ENCODE results near the gene ARHGEF19. TPM values are rescaled to one million over a fixed set of nuclear protein-coding genes. Genes with fewer than 3 reads are reported as not detected.

ARHGEF19 gene
- total and polyA plus RNA-seq, 10 donors = 3.5 to 12.9 (median 7.8) TPM

DNA sequence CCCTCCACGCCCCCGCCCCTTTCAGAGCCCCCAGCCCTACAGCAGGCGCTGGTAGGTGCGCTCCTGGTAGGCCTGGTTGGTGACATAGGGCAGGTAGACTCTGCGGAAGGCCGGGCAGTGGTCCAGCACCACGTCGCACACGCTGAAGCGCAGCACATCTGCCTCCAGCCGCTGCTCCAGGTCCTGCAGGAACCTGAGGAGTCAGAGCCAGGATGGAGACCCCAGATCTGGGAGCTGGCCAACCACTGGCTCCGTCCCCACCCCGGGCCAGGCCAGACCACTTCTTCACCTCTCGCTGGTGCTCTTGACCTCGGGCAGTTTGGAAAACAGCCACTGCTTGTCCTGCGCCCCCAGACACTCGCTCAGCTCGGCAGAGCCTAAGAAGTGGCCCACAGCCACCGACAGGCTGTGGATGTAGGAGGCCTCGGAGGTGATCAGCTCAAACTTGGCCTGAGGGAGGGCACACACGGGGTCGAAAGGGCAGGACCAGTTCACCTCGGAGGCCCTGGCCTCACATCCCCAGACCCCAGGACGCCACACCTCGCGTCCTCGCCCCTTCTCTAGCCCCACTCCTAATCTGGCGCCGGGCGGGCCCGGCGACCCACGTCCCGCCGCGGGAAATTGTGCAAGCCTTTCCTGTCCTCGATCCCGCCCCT, 6.4 kb downstream of the ARHGEF19 start:
- no peaks in the 10 kb centered on the region for H3K9me3 ChIP-seq
- intact Hi-C loops (cut with DNase I; ENCODE audit: low total_unique reads) = no loop called here
- H3K4me3 ChIP-seq = peak overlapping the region; percentile 24 to 87 (median 56)
- TF ChIP-seq POLR2AphosphoS5 (IDR thresholded peaks at IDR 0.05) = no peak
- TF ChIP-seq POLR2A (IDR thresholded peaks at IDR 0.05) = no peak
- TF ChIP-seq, protein P1, sequence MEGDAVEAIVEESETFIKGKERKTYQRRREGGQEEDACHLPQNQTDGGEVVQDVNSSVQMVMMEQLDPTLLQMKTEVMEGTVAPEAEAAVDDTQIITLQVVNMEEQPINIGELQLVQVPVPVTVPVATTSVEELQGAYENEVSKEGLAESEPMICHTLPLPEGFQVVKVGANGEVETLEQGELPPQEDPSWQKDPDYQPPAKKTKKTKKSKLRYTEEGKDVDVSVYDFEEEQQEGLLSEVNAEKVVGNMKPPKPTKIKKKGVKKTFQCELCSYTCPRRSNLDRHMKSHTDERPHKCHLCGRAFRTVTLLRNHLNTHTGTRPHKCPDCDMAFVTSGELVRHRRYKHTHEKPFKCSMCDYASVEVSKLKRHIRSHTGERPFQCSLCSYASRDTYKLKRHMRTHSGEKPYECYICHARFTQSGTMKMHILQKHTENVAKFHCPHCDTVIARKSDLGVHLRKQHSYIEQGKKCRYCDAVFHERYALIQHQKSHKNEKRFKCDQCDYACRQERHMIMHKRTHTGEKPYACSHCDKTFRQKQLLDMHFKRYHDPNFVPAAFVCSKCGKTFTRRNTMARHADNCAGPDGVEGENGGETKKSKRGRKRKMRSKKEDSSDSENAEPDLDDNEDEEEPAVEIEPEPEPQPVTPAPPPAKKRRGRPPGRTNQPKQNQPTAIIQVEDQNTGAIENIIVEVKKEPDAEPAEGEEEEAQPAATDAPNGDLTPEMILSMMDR (IDR thresholded peaks at IDR 0.05 in 8 of 11, conservative IDR thresholded peaks at IDR 0.05 in 3 of 11) = no peak
- 29 to 70% (median 38%) methylated on average over 17 to 38 of the region's 38 CpGs for WGBS, 5 donors
- peak; percentile 88 for DNase-seq
- H3K36me3 ChIP-seq = peaks cover 0 to 32% (median 6%) of the 10 kb centered on the region in 6 donors
- peak overlapping the region; percentile 66 to 97 (median 94) for H3K27ac ChIP-seq
- peaks cover 6 to 29% (median 17%) of the 10 kb centered on the region in 6 donors for H3K4me1 ChIP-seq
- no peaks in the 10 kb centered on the region for H3K27me3 ChIP-seq (replicated peaks in 1 of 7)

DNA sequence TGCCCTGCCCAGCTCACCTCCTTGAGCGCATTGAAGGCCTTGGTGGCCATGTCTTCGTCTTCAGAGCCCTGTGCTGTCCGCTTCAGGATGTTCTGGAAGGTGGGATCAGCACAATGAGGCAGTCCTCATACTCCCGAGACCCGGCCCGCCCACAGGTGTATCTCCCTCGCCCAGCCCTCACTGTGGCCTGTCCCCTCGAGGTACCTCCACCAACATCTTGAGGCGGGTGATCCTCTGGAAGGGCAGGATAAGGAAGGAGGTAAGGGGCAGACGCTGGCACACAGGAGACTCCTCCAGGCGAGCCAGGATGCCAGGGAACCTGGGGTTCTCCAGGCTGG, 7.1 kb downstream of the ARHGEF19 start:
- TF ChIP-seq POLR2AphosphoS5 (IDR thresholded peaks at IDR 0.05) (no peak), POLR2A (IDR thresholded peaks at IDR 0.05) (no peak)
- TF ChIP-seq, protein P1 (IDR thresholded peaks at IDR 0.05 in 8 of 11, conservative IDR thresholded peaks at IDR 0.05 in 3 of 11) = no peak
- Histone ChIP-seq H3K27ac (peak overlapping the region in 1 of 8 donors; percentile 96), H3K9me3 (no peaks in the 10 kb centered on the region), H3K4me1 (peaks cover 6 to 29% (median 17%) of the 10 kb centered on the region in 6 donors), H3K4me3 (peak overlapping the region in 1 of 8 donors; percentile 71), H3K27me3 (replicated peaks in 1 of 7) (no peaks in the 10 kb centered on the region), H3K36me3 (peaks cover 0 to 35% (median 6%) of the 10 kb centered on the region in 6 donors)
- intact Hi-C loops (cut with DNase I; ENCODE audit: low total_unique reads) = no loop called here
- peak; percentile 82 for DNase-seq
- WGBS, 5 donors = 91 to 98% (median 94%) methylated on average over 4 to 11 of the region's 11 CpGs

DNA sequence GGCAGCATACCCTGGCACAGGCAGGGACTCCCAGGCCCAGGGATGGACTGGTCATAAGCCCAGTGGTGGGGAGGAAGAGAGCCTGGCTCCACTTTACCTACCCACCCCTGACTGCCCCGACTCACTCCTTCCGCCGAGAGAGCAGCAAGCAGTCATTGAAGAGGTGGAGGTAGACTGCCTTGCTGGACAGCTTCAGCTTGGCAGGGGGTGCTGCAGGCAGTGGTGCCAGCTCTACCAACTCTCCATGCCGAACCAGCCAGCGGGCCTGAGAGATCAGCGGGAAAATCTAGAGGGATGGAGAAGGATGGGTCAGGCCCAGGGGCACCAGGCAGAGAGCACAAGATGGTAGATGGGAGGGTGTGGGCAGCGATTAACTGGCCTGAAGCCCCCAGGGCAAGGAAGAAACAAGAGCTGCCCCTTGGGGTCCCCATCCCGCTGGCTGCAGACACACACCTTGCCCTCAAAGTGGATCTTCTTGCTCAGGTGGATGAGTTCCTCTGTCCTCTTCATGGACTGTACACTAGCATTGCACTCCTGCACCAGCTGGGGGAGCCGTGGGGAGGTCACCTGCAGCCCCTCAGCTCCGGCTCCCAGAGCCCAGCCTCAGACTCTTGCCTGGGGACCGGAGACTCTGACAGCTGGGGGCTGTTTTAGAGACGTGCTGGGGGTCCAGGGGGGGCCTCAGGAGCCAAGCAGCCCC, 7.7 kb downstream of the ARHGEF19 start:
- Histone ChIP-seq H3K27me3 (replicated peaks in 1 of 7) (no peaks in the 10 kb centered on the region), H3K9me3 (no peaks in the 10 kb centered on the region), H3K4me1 (peaks cover 6 to 29% (median 17%) of the 10 kb centered on the region in 6 donors), H3K4me3 (no peak overlapping the region), H3K36me3 (peaks cover 0 to 35% (median 6%) of the 10 kb centered on the region in 6 donors), H3K27ac (peak overlapping the region in 1 of 8 donors; percentile 96)
- intact Hi-C loops (cut with DNase I; ENCODE audit: low total_unique reads) = no loop called here
- WGBS, 5 donors = 78 to 92% (median 83%) methylated on average over 10 to 12 of the region's 12 CpGs
- peak; percentile 83 for DNase-seq
- TF ChIP-seq, protein P1 (IDR thresholded peaks at IDR 0.05 in 8 of 11, conservative IDR thresholded peaks at IDR 0.05 in 3 of 11) = peak in 4 of 11 experiments; percentile 10 to 34 (median 23)
- TF ChIP-seq POLR2AphosphoS5 (IDR thresholded peaks at IDR 0.05) = no peak

DNA sequence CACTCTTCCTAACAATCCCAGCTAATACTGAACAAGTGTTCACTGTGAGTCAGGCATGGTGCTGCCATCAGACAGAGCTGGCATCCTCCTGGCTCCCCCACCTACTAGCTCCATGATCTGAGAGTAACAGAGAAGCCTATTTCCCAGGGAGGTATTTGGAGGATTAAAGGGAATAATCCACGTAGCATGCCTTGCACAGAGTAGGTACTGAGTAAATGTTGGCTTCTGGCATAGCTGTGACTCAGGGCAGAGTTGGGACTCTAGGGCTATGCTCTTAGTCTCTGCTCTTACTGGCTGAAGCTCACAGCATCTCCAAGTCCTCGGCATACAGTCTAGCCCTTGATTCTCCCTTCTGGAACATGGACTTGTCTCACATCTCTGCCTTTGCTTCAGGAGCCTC, 8.2 kb downstream of the ARHGEF19 start:
- H3K36me3 ChIP-seq = peaks cover 0 to 35% (median 6%) of the 10 kb centered on the region in 6 donors
- TF ChIP-seq, protein P1 (IDR thresholded peaks at IDR 0.05 in 8 of 11, conservative IDR thresholded peaks at IDR 0.05 in 3 of 11) = no peak
- TF ChIP-seq POLR2AphosphoS5 (IDR thresholded peaks at IDR 0.05) (no peak), POLR2A (IDR thresholded peaks at IDR 0.05) (no peak)
- no peaks in the 10 kb centered on the region for H3K9me3 ChIP-seq
- H3K27ac ChIP-seq = no peak overlapping the region
- no peaks in the 10 kb centered on the region for H3K27me3 ChIP-seq (replicated peaks in 1 of 7)
- H3K4me1 ChIP-seq = peaks cover 6 to 29% (median 17%) of the 10 kb centered on the region in 6 donors
- intact Hi-C loops (cut with DNase I; ENCODE audit: low total_unique reads) = no loop called here
- 88 to 98% (median 94%) methylated on average over 2 of the region's 2 CpGs for WGBS, 5 donors
- H3K4me3 ChIP-seq = no peak overlapping the region
- no peak for DNase-seq

All from spleen (tissue), 11 donors.